Adrenal gland (tissue), 5 donors: ENCODE data around the gene SOX8.

Source experiments
- CTCF ChIP-seq, 6 experiments: fragments of 450-650 bp in 4 of 6; fragments of 200-600 bp in 2 of 6; sonication (generic) in 1 of 6; IDR thresholded peaks; 1 replicate in 5 of 6; 2 replicates in 1 of 6; pipeline versions ENCODE4 v1.5.1 to v1.8.0; 2016 to 2021; ENCODE audit warnings: antibody characterized with exemption in 6 of 6, mild to moderate bottlenecking in 2 of 6, moderate library complexity in 1 of 6
- POLR2A ChIP-seq, 2 donors: fragments of 450-650 bp; IDR thresholded peaks; one replicate each; pipeline ENCODE4 v1.6.1; 2017; ENCODE audit warnings: antibody characterized with exemption in 2 of 2, mild to moderate bottlenecking in 2 of 2, moderate library complexity in 1 of 2
- donor health status: DM: no; HTN: no; CAD: no.

- TF ChIP-seq POLR2A (IDR thresholded peaks at IDR 0.05) (no peak), CTCF (IDR thresholded peaks at IDR 0.05) (no peak)
These were observed 34.2 kb upstream of the SOX8 start for GRCh38 chr16:947255-947921.
